Omental fat pad (tissue), 4 donors: ENCODE data around the gene SULF2. TPM values are rescaled to one million over a fixed set of nuclear protein-coding genes. Genes with fewer than 3 reads are reported as not detected.

Experiments
- ATAC-seq: fragments of 150-250 bp; one replicate; pipeline ENCODE4 v1.9.1; 2016; ENCODE audit warnings: mild to moderate bottlenecking, moderate library complexity; ENCODE audit not compliant: low FRiP score
- DNase-seq: peaks from one replicate; pipeline ENCODE4 v3.0.0-alpha.2; 2019; ENCODE audit warnings: low spot score
- total RNA-seq, 4 donors: library from RNA; depleted of rRNA; stranded (reverse); fragments of >200 nt; gene quantifications; one replicate each; pipeline ENCODE4 v1.1.0, GENCODE V29; 2016
- TF ChIP-seq, protein P1 (sequence below), 3 donors: fragments of 450-650 bp; IDR thresholded peaks; one replicate each; pipeline ENCODE4 v1.5.1; 2016 to 2017; ENCODE audit warnings: antibody characterized with exemption in 3 of 3, mild to moderate bottlenecking in 3 of 3, moderate library complexity in 2 of 3

SULF2 gene
- total RNA-seq, 4 donors from 2014 or later, result 51.8 to 100 (median 68.1) TPM

DNA sequence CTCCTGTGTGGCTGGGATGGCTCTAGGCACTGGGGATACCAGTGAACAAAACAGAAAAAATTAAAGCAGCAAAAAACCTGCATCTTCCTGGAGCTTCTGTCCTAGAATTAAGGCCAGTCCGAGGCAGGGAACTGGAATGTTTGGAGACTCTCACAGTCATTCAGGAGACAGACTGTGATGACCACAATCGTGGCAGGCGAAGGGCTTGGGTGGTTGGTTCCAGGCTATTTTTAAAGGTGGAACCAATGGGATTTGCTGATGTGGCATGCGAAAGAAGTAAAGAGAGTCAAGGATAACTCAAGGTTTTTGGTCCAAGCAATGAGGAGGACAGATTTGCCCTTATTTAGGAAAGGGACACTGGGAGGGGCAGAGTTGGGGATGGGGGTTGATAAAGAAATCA, 66.9 kb downstream of the SULF2 start:
- ATAC-seq (no peak), DNase-seq (no peak)
- TF ChIP-seq, protein P1, sequence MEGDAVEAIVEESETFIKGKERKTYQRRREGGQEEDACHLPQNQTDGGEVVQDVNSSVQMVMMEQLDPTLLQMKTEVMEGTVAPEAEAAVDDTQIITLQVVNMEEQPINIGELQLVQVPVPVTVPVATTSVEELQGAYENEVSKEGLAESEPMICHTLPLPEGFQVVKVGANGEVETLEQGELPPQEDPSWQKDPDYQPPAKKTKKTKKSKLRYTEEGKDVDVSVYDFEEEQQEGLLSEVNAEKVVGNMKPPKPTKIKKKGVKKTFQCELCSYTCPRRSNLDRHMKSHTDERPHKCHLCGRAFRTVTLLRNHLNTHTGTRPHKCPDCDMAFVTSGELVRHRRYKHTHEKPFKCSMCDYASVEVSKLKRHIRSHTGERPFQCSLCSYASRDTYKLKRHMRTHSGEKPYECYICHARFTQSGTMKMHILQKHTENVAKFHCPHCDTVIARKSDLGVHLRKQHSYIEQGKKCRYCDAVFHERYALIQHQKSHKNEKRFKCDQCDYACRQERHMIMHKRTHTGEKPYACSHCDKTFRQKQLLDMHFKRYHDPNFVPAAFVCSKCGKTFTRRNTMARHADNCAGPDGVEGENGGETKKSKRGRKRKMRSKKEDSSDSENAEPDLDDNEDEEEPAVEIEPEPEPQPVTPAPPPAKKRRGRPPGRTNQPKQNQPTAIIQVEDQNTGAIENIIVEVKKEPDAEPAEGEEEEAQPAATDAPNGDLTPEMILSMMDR (IDR thresholded peaks at IDR 0.05), result no peak

DNA sequence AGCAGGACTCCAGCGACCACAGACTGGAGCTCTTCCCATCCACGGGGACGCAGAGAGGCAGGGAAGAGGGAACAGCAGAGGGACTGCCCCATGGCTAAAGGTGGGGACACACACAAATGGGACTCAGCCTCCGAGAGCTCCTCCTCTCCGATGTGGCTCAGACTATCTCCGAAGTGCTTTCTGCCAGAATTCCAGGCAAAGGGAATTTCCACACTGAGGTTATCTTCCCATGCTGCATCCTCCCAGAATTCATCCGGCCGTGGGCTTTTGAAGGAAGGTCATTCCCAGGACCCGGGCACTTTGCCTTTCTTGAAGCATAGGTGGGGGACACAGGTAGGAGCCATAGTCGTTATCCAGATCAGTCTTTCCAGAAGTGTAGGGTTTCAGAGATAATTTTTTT, 67.9 kb downstream of the SULF2 start:
- DNase-seq (no peak), ATAC-seq (no peak)
- TF ChIP-seq, protein P1 (IDR thresholded peaks at IDR 0.05), result no peak

DNA sequence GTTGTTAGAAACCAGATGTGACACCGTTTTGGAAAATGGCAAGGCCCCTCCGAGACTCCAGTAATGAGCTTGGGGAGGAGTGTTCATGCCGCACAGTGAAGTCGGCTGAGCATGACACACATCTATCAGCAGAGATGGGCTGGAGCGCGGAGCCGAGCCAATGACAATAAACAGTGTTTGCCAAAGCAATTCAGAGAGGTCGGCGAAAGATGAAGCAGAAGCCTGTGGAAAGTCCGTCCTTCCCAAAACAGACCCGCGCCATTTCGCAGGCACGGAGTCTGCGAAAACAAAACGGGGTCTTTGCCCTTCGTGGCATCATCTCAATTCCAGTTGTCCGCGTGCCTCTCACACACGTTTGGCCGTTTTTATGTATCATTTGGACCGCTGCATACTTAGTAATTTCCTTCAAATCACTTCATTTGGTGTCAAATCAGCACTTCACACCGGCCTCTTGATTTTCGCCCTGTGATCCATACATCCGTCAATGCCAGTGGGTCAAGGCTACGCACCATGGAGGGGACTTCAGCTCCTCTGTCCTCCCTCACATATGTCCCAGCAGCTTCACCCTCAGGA, 71.3 kb downstream of the SULF2 start:
- TF ChIP-seq, protein P1 (IDR thresholded peaks at IDR 0.05), result no peak
- DNase-seq, result no peak
- ATAC-seq, result no peak

DNA sequence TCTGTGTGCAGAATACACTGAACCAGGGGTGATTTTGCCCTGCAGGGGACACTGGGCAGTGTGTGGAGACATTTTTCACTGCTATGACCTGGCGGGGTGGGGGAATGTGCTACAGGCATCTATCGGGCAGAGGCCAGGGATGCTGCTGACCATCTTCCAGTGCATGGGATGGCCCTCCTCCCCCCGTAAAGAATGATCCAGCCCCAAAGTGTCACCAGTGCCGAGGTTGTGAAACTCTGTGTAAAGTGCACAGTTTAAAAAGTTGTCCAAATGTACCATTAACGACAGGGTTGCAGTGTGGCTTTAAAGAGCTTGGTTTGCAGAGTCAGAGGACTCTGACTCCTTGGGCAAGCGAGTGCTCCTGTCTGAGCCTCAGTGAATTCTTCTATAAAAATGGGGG, 72.1 kb downstream of the SULF2 start:
- DNase-seq, result no peak
- TF ChIP-seq, protein P1 (IDR thresholded peaks at IDR 0.05), result no peak
- ATAC-seq, result no peak

DNA sequence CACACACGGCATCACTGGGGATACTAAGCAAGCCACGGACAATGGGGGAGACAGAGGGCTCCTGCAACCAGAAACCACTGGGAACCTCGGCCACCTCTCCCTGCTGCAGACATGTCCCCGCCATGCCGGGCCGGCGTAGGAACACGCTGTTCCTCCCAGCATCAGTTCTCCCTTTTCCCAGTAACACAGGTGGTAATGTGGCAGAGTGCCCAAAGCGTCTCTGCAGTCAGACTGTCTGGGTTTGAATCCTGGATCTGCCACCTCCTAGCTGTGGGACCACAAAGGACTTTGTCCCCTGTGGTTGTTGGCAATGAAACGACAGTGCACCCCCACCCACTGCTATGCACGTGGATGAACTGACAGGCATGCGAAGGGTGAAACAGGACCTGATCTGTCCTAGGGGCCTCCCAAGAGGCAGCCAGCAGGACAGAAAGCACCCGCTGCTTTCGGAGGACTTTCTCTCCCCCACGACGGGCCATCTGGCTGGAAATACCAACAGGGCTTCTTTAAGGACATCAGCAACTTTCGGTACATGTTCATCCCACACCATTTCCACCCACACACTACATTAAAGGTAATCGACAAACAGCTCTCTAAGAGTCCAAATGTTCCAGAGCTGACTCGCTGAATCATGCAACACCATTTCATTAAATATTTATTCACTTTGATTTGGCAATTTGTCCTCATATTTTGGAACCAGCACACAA, 74.1 kb downstream of the SULF2 start:
- TF ChIP-seq, protein P1 (IDR thresholded peaks at IDR 0.05), result no peak
- ATAC-seq (no peak), DNase-seq (no peak)

DNA sequence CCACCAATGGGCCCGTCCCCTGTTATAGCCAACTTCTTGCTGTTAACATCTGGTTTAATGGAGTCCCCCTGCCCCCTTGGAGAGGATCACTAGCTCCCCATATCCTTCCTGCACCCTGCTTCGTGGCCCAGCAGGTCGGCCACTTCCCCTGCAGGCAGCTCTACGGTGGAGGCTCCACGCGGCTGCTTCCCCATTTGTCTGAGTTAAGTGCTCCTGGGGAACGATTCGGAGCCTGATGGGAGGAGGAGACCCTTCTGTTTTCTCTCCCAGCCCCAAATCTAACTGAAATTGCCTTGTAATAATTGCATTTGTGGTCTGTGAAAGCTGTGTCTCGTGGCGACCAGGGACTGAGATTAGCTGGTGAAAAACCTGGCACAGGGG, 74.6 kb downstream of the SULF2 start:
- TF ChIP-seq, protein P1 (IDR thresholded peaks at IDR 0.05), result no peak
- DNase-seq (no peak), ATAC-seq (no peak)
